ENCODE data around the gene POLD3. TPM values are rescaled to one million over a fixed set of nuclear protein-coding genes. Genes with fewer than 3 reads are reported as not detected.
A peak's percentile ranks its signal among the peaks of the same experiment; 100 is the strongest.

Gene POLD3
- total and polyA plus RNA-seq, 8 donors = 4.7 to 85.7 (median 15.4) TPM

DNA sequence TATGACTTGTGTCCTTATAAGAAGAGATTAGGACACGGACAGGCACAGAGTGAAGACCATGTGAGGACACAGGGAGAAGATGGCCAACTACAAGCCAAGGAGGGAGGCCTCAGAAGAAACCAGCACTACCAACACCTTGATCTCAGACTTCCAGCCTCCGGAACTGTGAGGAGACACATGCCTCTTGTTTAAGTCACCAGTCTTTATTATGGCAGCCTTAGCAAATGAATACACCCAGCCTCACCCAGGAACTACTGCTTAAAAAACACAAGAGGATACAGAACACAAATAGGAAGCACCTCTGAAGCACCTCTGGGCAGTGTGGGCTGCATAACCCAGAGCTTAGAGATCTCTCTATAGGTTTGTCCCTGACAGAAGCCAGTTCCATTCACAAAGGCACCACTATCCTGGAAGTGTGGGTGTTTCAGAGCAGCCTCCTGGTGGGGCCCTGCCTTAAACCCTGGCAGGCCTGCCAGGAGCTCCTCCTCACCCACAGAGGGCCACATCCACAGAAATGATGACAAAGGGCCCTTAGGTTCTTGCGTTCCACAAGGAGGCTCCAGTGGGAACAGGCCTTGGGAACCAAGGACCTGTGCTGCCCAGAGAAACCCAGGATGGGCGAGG, 80.1 kb downstream of the POLD3 start:
- H3K27ac ChIP-seq = peak overlapping the region; percentile 35 to 89 (median 79)
- WGBS, 5 donors = 64 to 91% (median 82%) methylated on average over 4 of the region's 4 CpGs
- TF ChIP-seq, protein P1, sequence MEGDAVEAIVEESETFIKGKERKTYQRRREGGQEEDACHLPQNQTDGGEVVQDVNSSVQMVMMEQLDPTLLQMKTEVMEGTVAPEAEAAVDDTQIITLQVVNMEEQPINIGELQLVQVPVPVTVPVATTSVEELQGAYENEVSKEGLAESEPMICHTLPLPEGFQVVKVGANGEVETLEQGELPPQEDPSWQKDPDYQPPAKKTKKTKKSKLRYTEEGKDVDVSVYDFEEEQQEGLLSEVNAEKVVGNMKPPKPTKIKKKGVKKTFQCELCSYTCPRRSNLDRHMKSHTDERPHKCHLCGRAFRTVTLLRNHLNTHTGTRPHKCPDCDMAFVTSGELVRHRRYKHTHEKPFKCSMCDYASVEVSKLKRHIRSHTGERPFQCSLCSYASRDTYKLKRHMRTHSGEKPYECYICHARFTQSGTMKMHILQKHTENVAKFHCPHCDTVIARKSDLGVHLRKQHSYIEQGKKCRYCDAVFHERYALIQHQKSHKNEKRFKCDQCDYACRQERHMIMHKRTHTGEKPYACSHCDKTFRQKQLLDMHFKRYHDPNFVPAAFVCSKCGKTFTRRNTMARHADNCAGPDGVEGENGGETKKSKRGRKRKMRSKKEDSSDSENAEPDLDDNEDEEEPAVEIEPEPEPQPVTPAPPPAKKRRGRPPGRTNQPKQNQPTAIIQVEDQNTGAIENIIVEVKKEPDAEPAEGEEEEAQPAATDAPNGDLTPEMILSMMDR (IDR thresholded peaks at IDR 0.05) = no peak
- H3K36me3 ChIP-seq = no peaks in the 10 kb centered on the region
- no peaks in the 10 kb centered on the region for H3K27me3 ChIP-seq
- H3K4me3 ChIP-seq = no peak overlapping the region
- H3K4me1 ChIP-seq = peaks cover 0 to 21% (median 13%) of the 10 kb centered on the region in 4 donors
- intact Hi-C loops (cut with DNase I; ENCODE audit: low total_unique reads) = no loop called here
- DNase-seq = no peak
- H3K9me3 ChIP-seq = no peaks in the 10 kb centered on the region

DNA sequence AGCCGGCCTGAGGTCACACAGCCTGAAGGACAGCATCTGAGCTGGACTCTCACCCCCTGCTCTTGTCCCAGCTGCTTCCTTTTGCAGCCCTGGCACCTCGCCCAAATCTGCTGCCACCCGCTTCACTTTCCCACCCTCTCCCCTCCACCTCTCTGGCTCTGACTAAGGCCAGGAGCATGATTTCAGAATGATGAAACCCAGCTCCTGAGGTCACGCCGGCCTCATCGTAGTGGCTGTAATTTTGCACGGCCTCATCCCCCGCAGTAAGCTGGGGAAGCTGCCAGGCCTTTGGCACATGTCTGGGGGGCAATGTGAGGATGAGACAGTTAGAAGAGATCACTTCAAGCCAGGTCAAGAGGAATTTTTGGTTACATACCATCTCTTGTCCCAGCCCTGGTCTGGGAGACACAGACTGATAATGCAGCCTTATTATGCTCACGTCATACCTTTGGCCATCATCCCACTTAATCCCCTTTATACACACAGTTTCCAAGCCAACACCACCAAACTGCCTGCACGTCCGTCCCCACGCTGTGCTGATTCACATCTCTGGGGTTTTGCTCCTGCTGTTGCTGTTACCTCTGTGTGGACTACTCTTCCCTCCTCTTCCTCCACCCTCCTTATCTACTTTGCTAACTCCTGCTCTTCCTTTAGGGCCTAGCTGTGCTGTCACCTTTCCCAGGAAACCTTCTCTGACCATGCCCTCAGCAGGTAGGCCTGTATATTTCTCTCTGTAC, 80.7 kb downstream of the POLD3 start:
- 54 to 74% (median 59%) methylated on average over 12 of the region's 12 CpGs for WGBS, 5 donors
- DNase-seq = peak; percentile 48 to 85
- intact Hi-C loops (cut with DNase I; ENCODE audit: low total_unique reads) = no loop called here
- Histone ChIP-seq H3K4me3 (no peak overlapping the region), H3K27me3 (no peaks in the 10 kb centered on the region), H3K36me3 (no peaks in the 10 kb centered on the region), H3K4me1 (peaks cover 0 to 21% (median 13%) of the 10 kb centered on the region in 4 donors), H3K27ac (peak overlapping the region; percentile 35 to 89 (median 79)), H3K9me3 (no peaks in the 10 kb centered on the region)
- peak; percentile 32 to 54 (median 53) for TF ChIP-seq POLR2AphosphoS5 (IDR thresholded peaks at IDR 0.05)
- TF ChIP-seq POLR2A (IDR thresholded peaks at IDR 0.05) = no peak

DNA sequence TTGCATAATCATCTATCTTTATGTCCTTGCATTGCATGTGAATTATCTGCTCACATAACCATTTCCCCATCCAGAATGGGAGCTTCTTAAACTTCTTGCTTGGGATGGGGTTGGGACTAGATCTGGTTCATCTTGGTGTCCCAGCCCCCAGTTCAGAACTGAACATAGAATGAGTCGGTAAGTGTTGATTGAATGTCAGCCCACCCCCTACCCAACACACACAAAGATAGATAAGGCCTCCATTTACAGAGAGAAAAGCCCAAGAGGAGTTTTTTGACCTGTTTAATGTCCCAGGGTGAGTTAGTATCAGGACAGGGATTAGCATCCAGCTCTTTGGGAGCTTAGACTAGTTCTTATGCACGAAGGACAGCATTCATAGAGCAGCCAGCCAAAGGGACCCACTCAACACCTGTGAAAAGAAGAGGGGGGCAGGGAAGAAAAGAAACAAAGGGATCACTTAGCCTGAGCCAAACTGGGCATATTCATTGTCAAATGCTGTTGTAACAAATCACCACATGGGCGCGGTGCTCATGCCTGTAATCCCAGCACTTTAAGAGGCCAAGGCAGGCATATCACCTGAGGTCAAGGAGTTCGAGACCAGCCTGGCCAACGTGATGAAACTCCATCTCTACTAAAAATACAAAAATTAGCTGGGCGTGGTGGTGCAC, 81.4 kb downstream of the POLD3 start:
- no peak for TF ChIP-seq POLR2A (IDR thresholded peaks at IDR 0.05)
- no peak for TF ChIP-seq POLR2AphosphoS5 (IDR thresholded peaks at IDR 0.05)
- TF ChIP-seq EP300 (IDR thresholded peaks at IDR 0.05) = no peak
- TF ChIP-seq, protein P1 (IDR thresholded peaks at IDR 0.05) = no peak
- Histone ChIP-seq H3K27ac (peak overlapping the region; percentile 10 to 89 (median 79)), H3K4me1 (peaks cover 0 to 21% (median 13%) of the 10 kb centered on the region in 4 donors), H3K27me3 (no peaks in the 10 kb centered on the region), H3K9me3 (no peaks in the 10 kb centered on the region), H3K4me3 (no peak overlapping the region), H3K36me3 (no peaks in the 10 kb centered on the region)
- no peak for DNase-seq
- WGBS, 5 donors = 77 to 85% (median 81%) methylated on average over 7 of the region's 7 CpGs
- intact Hi-C loops (cut with DNase I; ENCODE audit: low total_unique reads) = no loop called here

DNA sequence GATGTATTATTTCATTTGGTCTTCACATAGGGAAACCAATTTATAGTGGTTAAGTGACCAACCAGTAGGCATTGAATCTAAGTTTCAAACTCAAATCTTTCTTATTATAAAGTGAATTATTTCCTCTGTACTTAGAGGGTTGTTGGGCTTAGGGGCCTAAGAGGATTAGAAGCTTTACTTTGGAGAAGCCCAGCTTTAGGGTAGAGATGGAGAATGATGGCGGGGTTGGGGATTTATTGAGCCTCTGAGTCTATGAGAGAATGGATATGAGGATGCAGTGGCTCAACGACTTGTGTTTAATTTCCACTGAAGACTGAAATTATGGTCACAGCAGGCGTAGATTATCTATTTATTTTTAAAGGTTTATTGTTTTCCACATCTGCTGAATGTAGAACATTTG, 83.4 kb downstream of the POLD3 start:
- H3K27me3 ChIP-seq = no peaks in the 10 kb centered on the region
- no peaks in the 10 kb centered on the region for H3K9me3 ChIP-seq
- H3K4me1 ChIP-seq = peaks cover 0 to 21% (median 14%) of the 10 kb centered on the region in 4 donors
- DNase-seq = no peak
- WGBS, 5 donors = 74 to 92% (median 86%) methylated on average over 3 of the region's 3 CpGs
- no peaks in the 10 kb centered on the region for H3K36me3 ChIP-seq
- H3K27ac ChIP-seq = peak overlapping the region in 1 of 5 donors; percentile 89
- intact Hi-C loops (cut with DNase I; ENCODE audit: low total_unique reads) = no loop called here
- TF ChIP-seq POLR2A (IDR thresholded peaks at IDR 0.05) = no peak
- TF ChIP-seq POLR2AphosphoS5 (IDR thresholded peaks at IDR 0.05) = no peak
- no peak for TF ChIP-seq EP300 (IDR thresholded peaks at IDR 0.05)
- TF ChIP-seq, protein P1 (IDR thresholded peaks at IDR 0.05) = no peak
- H3K4me3 ChIP-seq = no peak overlapping the region

Data from stomach (tissue), 9 donors.